Limb (tissue), 2 donors: Measurements from ENCODE around the gene AHCTF1.
"Not testable (repeated sequence)": the region's sequence is repeated elsewhere in the genome, so short reads cannot be mapped to it uniquely, and the experiment has no call there.

Experiments
- DNase-seq, 2 donors: peaks; one replicate each; pipeline ENCODE4 v3.0.0-alpha.2; 2016; ENCODE audit errors: extremely low spot score in 2 of 2

AHCTF1 gene

GRCh38 chr1:246840761-246841160 is 91.0 kb downstream of the AHCTF1 start:
- DNase-seq = not testable (repeated sequence)

GRCh38 chr1:246838118-246838456 is 93.7 kb downstream of the AHCTF1 start:
- DNase-seq = no peak

- no peak for DNase-seq
Measured at GRCh38 chr1:246837418-246838117, 94.2 kb downstream of the AHCTF1 start.

GRCh38 chr1:246836209-246836966 is 95.4 kb downstream of the AHCTF1 start:
- no peak for DNase-seq

- no peak for DNase-seq
Measured at GRCh38 chr1:246831543-246831942, 100.2 kb downstream of the AHCTF1 start.

- DNase-seq = no peak
Measured at GRCh38 chr1:246828818-246829217, 102.9 kb downstream of the AHCTF1 start.

- no peak for DNase-seq
Measured at GRCh38 chr1:246827396-246827795, 104.4 kb downstream of the AHCTF1 start.

GRCh38 chr1:246825557-246826175 is 106.1 kb downstream of the AHCTF1 start:
- DNase-seq = no peak

GRCh38 chr1:246824541-246824940 is 107.2 kb downstream of the AHCTF1 start:
- no peak for DNase-seq

GRCh38 chr1:246822154-246822553 is 109.6 kb downstream of the AHCTF1 start:
- DNase-seq = not testable (repeated sequence)

GRCh38 chr1:246820666-246821065 is 111.1 kb downstream of the AHCTF1 start:
- DNase-seq = no peak

GRCh38 chr1:246817778-246818177 is 114.0 kb downstream of the AHCTF1 start:
- not testable (repeated sequence) for DNase-seq

GRCh38 chr1:246815693-246816270 is 116.0 kb downstream of the AHCTF1 start:
- DNase-seq = no peak

GRCh38 chr1:246814890-246815289 is 116.9 kb downstream of the AHCTF1 start:
- DNase-seq = no peak

GRCh38 chr1:246813325-246813724 is 118.4 kb downstream of the AHCTF1 start:
- not testable (repeated sequence) for DNase-seq

GRCh38 chr1:246811985-246812384 is 119.8 kb downstream of the AHCTF1 start:
- DNase-seq = no peak

GRCh38 chr1:246809473-246809872 is 122.3 kb downstream of the AHCTF1 start:
- no peak for DNase-seq

- DNase-seq = no peak
Measured at GRCh38 chr1:246805135-246805716, 126.5 kb downstream of the AHCTF1 start.

- DNase-seq = no peak
Measured at GRCh38 chr1:246803883-246804282, 127.9 kb downstream of the AHCTF1 start.

GRCh38 chr1:246803373-246803772 is 128.4 kb downstream of the AHCTF1 start:
- DNase-seq = no peak

- DNase-seq = peak in 1 of 2 donors; percentile 28
Measured at GRCh38 chr1:246801241-246802020, 130.3 kb downstream of the AHCTF1 start.
